SK-N-MC (cell line): ENCODE data around the gene KIRREL1.

ENCODE experiments used
- DNase-seq: peaks from one replicate; pipeline ENCODE4 v3.0.0-alpha.2; 2011; ENCODE audit warnings: low read depth, low spot score
- H3K27ac ChIP-seq: fragments of 200-600 bp; sonication (generic); 2 replicates; pipeline ENCODE4 v1.5.1; 2016; ENCODE audit warnings: mixed run types
- H3K36me3 ChIP-seq: fragments of 200-600 bp; sonication (generic); 2 replicates; pipeline ENCODE4 v1.6.1; 2017; ENCODE audit warnings: antibody characterized with exemption, low read length, mixed read lengths; ENCODE audit not compliant: insufficient read depth
- H3K4me3 ChIP-seq: fragments of 200-600 bp; sonication (generic); 2 replicates; pipeline ENCODE4 v1.5.1; 2016
- H3K9ac ChIP-seq: fragments of 200-600 bp; sonication (generic); 2 replicates; pipeline ENCODE4 v1.8.0; 2017; ENCODE audit warnings: mixed run types, mixed read lengths; ENCODE audit not compliant: insufficient read length
- H3K9me3 ChIP-seq: fragments of 200-600 bp; sonication (generic); 2 replicates; pipeline ENCODE4 v1.6.1; 2017; ENCODE audit warnings: low read depth, mild to moderate bottlenecking, antibody characterized with exemption, low read length, moderate library complexity, mixed read lengths
- EZH2 ChIP-seq: fragments of 200-600 bp; sonication (generic); IDR thresholded peaks from one replicate; pipeline ENCODE4 v1.6.1; 2017; ENCODE audit warnings: antibody characterized with exemption
- FOXP2 ChIP-seq: optimal IDR thresholded peaks from 2 replicates; pipeline ENCODE3; 2011; ENCODE audit warnings: mild to moderate bottlenecking, moderate library complexity; ENCODE audit not compliant: insufficient read depth; ENCODE audit errors: extremely low read length, control extremely low read depth
- POLR2AphosphoS5 ChIP-seq: IDR thresholded peaks from 2 replicates; pipeline ENCODE4 v1.6.1; 2012; ENCODE audit warnings: mild to moderate bottlenecking, low read depth, low read length, borderline replicate concordance

KIRREL1 gene

DNA sequence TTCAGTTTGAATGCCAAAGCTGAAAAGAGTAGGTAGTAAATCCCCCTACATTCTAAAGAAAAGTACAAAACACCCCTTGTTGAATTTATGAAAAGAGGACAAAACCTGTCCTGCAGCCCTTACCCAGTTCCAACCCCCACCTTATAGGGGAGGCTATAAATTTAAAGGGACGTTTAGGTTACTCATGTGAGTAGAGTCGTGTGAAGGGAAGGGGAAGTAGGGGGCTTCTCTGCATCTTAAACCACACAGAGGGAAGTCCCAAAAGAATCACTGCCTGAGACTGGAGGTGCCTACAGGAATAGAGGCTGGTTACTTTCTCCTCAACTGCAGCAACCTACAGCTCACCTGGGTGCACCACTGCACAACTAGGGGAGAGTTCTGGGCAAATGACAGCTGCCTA, 36.7 kb upstream of the KIRREL1 start:
- TF ChIP-seq POLR2AphosphoS5 (no peak), EZH2 (no peak), FOXP2 (no peak)
- Histone ChIP-seq H3K9me3 (no peaks in the 10 kb centered on the region), H3K4me3 (no peak overlapping the region), H3K27ac (no peak overlapping the region), H3K36me3 (no peaks in the 10 kb centered on the region), H3K9ac (no peak overlapping the region)
- DNase-seq, result no peak

DNA sequence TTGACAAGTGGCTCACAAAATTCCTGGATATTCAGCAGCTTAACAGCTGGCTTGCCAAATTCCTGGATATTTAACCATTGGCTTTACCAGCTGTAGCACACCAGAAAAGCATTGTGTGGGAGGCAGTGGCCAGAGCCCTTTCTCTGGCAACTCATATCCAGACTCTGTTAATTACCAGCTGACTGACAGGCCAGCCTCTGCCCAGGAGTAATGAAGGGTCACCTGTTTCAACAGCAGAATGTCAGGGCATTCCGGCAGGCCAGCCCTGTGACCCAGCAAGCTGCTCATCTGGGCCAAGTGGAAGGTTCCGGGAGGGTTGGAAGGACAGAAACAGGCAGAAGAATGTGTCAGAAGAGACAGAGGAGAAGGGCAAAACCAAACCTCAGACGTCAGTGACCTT, 35.2 kb upstream of the KIRREL1 start:
- TF ChIP-seq POLR2AphosphoS5, result no peak
- no peak for TF ChIP-seq EZH2
- TF ChIP-seq FOXP2, result no peak
- no peaks in the 10 kb centered on the region for H3K36me3 ChIP-seq
- no peaks in the 10 kb centered on the region for H3K9me3 ChIP-seq
- H3K27ac ChIP-seq, result no peak overlapping the region
- no peak for DNase-seq
- H3K4me3 ChIP-seq, result no peak overlapping the region
- H3K9ac ChIP-seq, result no peak overlapping the region

DNA sequence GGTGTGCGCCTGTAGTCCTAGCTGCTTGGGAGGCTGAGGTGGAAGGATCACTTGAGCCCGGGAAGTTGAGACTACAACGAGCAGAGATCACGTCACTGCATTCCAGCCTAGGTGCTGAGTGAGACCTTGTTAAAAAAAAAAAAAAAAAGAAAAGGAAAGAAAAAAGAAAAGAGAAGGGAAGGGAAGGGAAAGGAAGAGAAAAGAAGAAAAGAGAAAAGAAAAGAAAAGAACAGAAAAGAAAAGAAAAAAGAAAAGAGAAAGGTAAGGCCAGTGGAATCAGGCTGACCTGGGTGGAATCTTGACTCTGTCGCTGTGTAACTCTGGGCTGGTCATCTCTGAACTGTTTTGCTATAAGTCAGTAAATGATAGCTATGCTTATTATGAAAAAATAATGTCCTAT, 33.7 kb upstream of the KIRREL1 start:
- TF ChIP-seq FOXP2, result no peak
- no peak for TF ChIP-seq EZH2
- no peak for TF ChIP-seq POLR2AphosphoS5
- DNase-seq, result no peak
- Histone ChIP-seq H3K4me3 (no peak overlapping the region), H3K9ac (no peak overlapping the region), H3K27ac (no peak overlapping the region), H3K9me3 (no peaks in the 10 kb centered on the region), H3K36me3 (no peaks in the 10 kb centered on the region)

DNA sequence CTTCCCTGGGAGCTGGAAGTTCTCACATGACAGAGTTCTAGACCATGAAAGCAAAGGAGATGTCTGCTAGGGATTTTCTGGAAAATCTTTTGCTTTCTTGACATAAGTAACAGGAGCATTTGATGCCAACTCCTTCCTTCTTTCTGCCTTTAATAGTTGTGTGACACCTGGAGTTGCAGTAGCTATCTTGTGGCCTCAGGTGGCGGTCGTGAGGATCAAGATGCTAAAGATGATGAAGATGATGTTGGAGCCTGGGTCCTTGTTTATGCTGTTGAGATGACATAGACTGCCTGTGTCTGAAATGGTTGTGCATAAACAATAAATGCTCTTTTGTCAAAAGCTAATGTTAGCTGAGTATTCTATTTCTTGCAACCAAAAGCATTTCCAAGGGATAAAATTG, 32.7 kb upstream of the KIRREL1 start:
- no peaks in the 10 kb centered on the region for H3K9me3 ChIP-seq
- H3K36me3 ChIP-seq, result no peaks in the 10 kb centered on the region
- no peak overlapping the region for H3K9ac ChIP-seq
- no peak for DNase-seq
- no peak overlapping the region for H3K27ac ChIP-seq
- TF ChIP-seq POLR2AphosphoS5 (no peak), EZH2 (no peak), FOXP2 (no peak)
- H3K4me3 ChIP-seq, result no peak overlapping the region

DNA sequence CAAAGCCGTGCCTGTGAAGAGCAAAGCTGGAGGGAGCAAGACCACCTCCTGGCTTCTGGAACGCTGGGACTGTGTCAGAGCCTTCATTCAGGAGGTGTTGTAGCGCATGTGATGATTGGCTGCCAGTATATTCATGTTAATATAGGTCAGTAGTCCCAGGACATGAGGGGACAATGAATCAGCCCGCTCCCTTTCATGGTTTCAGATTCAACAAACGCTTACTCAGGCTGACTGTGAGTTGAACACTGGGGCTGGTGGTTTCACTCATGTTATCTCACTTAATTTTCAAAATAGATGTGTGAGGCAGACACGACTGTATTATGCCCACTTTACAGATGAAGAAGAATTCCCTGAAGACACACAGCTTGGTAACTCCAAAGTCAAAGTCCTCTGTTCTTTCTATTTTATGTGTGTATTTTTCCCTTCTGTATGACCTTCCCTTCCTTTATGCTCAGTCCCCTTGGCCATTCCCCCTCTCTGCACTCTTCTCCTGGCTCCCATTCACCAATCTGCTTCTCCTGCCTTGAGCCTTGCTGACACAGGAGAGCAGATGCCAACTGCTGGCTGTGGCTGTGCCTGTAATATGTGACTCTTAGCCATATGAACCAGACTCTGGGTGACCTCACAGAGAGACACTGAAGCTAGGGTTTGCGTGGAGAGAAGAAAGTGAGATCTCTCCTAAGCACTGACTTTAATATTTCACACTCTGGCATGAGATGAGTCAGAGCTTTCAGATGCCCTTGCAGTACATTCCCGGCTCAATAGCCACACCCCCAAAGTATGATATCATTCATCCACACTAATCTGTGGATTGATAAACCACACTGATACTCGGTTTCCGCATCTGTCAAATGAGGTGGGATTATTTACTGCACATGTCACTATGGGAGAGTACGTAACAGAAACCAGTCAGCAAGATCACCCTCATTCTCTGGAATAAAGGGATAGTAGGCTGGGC, 31.4 kb upstream of the KIRREL1 start:
- no peak for DNase-seq
- TF ChIP-seq FOXP2 (no peak), EZH2 (no peak), POLR2AphosphoS5 (no peak)
- no peaks in the 10 kb centered on the region for H3K9me3 ChIP-seq
- no peaks in the 10 kb centered on the region for H3K36me3 ChIP-seq
- H3K27ac ChIP-seq, result no peak overlapping the region
- H3K9ac ChIP-seq, result no peak overlapping the region
- no peak overlapping the region for H3K4me3 ChIP-seq

DNA sequence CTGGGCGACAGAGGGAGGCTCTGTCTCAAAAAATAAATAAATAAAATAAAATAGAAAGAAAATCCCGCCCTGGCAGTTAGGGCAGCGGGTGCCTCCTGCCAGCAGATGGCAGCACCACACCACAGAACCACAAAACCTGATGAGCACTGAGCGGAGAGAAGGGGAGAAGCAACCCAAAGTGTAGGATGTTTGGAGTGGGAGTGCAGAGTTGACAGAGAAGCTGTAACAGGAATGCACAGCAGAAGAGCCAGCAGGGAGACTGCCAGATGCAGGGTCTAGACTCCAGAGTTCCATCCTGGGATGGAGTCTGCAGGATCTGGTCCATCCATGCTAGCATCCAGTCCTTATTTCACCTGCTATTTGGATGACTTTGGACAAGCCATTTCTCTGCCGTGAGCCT, 29.7 kb upstream of the KIRREL1 start:
- peak; percentile 20 for DNase-seq
- Histone ChIP-seq H3K9ac (no peak overlapping the region), H3K4me3 (no peak overlapping the region), H3K36me3 (no peaks in the 10 kb centered on the region), H3K9me3 (no peaks in the 10 kb centered on the region), H3K27ac (no peak overlapping the region)
- no peak for TF ChIP-seq EZH2
- TF ChIP-seq POLR2AphosphoS5, result no peak
- TF ChIP-seq FOXP2, result no peak

DNA sequence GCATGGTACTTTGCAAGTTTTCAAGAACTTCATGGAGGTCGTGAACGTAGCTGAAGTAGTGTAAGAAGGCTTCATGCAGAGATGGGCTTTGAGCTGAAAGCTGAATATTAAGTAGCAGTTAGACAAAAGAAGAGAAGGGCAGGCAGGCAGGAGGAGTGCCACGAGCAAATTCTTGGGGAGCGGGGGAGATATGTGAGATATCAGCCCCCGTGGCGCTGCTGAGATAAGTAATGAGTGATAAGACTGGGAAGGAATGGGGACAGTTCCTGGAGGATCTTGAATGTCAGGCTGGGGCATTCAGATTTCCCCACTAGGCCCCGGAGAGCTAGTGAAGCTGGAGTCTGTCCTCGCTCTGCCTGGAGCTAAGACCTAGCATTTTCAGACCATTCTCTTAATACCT, 27.9 kb upstream of the KIRREL1 start:
- H3K36me3 ChIP-seq, result no peaks in the 10 kb centered on the region
- no peak for TF ChIP-seq POLR2AphosphoS5
- TF ChIP-seq FOXP2, result no peak
- TF ChIP-seq EZH2, result no peak
- no peaks in the 10 kb centered on the region for H3K9me3 ChIP-seq
- no peak overlapping the region for H3K9ac ChIP-seq
- no peak overlapping the region for H3K4me3 ChIP-seq
- DNase-seq, result no peak
- H3K27ac ChIP-seq, result no peak overlapping the region

DNA sequence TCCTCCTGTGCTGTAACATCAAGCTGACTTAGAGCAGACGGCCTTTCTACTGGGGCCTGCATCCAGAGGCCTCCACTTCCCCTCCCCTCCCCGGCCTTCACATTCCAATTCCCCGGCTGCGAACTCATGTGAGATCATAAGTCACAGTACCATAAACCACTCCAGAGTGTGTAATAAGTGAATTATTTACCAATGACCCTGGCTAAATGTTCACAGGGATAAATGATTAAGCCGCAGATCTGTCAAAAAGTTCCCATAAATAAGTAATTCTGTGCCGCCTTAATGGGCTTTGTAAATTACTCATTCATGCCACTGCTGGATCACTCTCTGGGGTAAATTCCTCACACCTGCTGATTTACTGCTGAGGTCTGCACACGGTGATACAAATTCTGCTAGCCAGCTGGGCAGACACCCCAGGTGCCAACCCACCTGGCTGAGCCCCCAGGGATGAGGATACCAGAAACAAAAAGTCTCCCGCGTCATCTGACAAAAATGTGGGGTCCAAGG, 27.4 kb upstream of the KIRREL1 start:
- Histone ChIP-seq H3K9ac (no peak overlapping the region), H3K4me3 (no peak overlapping the region), H3K36me3 (no peaks in the 10 kb centered on the region), H3K9me3 (no peaks in the 10 kb centered on the region), H3K27ac (no peak overlapping the region)
- TF ChIP-seq POLR2AphosphoS5 (no peak), FOXP2 (no peak), EZH2 (no peak)
- DNase-seq, result no peak

DNA sequence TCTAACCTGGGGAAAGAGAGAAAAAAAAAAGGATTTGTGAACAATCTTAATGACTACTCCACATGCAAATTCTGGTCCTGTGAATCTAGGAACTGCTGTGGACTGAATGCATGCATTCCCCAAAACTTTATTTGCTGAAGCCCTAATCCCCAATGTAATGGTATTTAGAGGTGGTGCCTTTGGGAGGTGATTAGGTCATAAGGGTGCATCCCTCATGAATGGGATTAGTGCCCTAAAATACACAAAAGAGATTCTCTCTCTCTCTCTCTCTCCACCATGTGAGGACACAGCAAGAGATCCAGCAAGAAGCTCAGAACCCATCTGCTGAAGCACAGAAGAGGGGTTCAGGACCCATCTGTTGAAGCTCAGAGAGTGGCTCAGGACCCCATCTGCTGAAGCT, 26.2 kb upstream of the KIRREL1 start:
- no peak overlapping the region for H3K4me3 ChIP-seq
- TF ChIP-seq EZH2, result no peak
- no peak for TF ChIP-seq POLR2AphosphoS5
- TF ChIP-seq FOXP2, result no peak
- no peaks in the 10 kb centered on the region for H3K9me3 ChIP-seq
- H3K9ac ChIP-seq, result no peak overlapping the region
- no peaks in the 10 kb centered on the region for H3K36me3 ChIP-seq
- DNase-seq, result no peak
- no peak overlapping the region for H3K27ac ChIP-seq
